Right atrium auricular region (tissue), 2 donors: ENCODE measurements around the gene CEP104. TPM values are rescaled to one million over a fixed set of nuclear protein-coding genes. Genes with fewer than 3 reads are reported as not detected.

Source experiments
- DNase-seq: peaks from one replicate; pipeline ENCODE4 v3.0.0-alpha.2; 2019; ENCODE audit warnings: low spot score
- H3K27ac ChIP-seq, 2 donors: fragments of 200-600 bp; sonication (generic); 1 replicate in 1 of 2; 2 replicates in 1 of 2; pipeline ENCODE4 v1.5.1; 2016 to 2019
- H3K27me3 ChIP-seq, 2 donors: fragments of 200-600 bp; sonication (generic); one replicate each; pipeline versions ENCODE4 v1.5.1 to v1.6.0; 2017 to 2019
- H3K36me3 ChIP-seq: fragments of 200-600 bp; sonication (generic); one replicate; pipeline ENCODE4 v1.5.1; 2016
- H3K4me1 ChIP-seq, 2 donors: fragments of 200-600 bp; sonication (generic); one replicate each; pipeline versions ENCODE4 v1.5.1 to v1.6.0; 2017 to 2019
- H3K4me3 ChIP-seq, 2 donors: fragments of 200-600 bp; sonication (generic); 1 replicate in 1 of 2; 2 replicates in 1 of 2; pipeline ENCODE4 v1.5.1; 2017 to 2019; ENCODE audit warnings: mild to moderate bottlenecking in 1 of 2, moderate library complexity in 1 of 2
- H3K9me3 ChIP-seq, 2 donors: fragments of 200-600 bp; sonication (generic); one replicate each; pipeline ENCODE4 v1.5.1; 2019
- CTCF ChIP-seq, 2 donors: fragments of 200-600 bp; sonication (generic); IDR thresholded peaks; one replicate each; pipeline ENCODE4 v1.5.1; 2019; ENCODE audit warnings: antibody characterized with exemption in 2 of 2
- total RNA-seq, 2 donors: library from RNA; depleted of rRNA; stranded (reverse); fragments of >200 nt; gene quantifications; one replicate each; pipeline ENCODE4 v1.1.0, GENCODE V29; 2016

Gene CEP104
- total RNA-seq, 2 donors from 2014 or later: 21.7 to 25.9 TPM

DNA sequence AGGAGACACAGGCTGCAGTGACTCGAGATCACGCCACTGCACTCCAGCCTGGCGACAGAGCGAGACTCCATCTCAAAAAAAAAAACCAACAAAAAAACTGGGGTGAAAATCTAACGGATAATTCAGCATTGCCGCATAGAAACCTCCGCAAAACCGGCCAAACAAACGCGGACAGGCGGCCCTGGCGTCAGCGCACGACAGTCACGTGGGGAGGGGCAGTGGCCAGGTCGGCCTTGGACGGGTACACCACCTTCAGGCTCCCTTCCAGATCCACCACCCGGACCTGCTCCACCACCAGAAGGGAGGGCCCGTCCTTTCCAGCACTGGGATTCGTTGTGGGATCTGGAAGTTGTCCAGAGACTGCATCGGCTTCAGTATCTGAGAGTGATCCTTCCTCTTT is 76.1 kb downstream of the CEP104 start:
- DNase-seq: no peak
- Histone ChIP-seq H3K36me3 (peaks cover 62% of the 10 kb centered on the region), H3K9me3 (no peaks in the 10 kb centered on the region), H3K4me3 (no peak overlapping the region), H3K27ac (no peak overlapping the region), H3K27me3 (no peaks in the 10 kb centered on the region), H3K4me1 (peaks cover 0 to 10% of the 10 kb centered on the region in 2 donors)
- TF ChIP-seq CTCF (IDR thresholded peaks at IDR 0.05): no peak

- no peak overlapping the region for H3K4me3 ChIP-seq
- no peak overlapping the region for H3K27ac ChIP-seq
- DNase-seq: no peak
- peaks cover 60% of the 10 kb centered on the region for H3K36me3 ChIP-seq
- no peak for TF ChIP-seq CTCF (IDR thresholded peaks at IDR 0.05)
- H3K27me3 ChIP-seq: no peaks in the 10 kb centered on the region
- H3K9me3 ChIP-seq: no peaks in the 10 kb centered on the region
- peaks cover 0 to 19% of the 10 kb centered on the region in 2 donors for H3K4me1 ChIP-seq
Measured at GRCh38 chr1:3779912-3780416, 77.0 kb downstream of the CEP104 start.

DNA sequence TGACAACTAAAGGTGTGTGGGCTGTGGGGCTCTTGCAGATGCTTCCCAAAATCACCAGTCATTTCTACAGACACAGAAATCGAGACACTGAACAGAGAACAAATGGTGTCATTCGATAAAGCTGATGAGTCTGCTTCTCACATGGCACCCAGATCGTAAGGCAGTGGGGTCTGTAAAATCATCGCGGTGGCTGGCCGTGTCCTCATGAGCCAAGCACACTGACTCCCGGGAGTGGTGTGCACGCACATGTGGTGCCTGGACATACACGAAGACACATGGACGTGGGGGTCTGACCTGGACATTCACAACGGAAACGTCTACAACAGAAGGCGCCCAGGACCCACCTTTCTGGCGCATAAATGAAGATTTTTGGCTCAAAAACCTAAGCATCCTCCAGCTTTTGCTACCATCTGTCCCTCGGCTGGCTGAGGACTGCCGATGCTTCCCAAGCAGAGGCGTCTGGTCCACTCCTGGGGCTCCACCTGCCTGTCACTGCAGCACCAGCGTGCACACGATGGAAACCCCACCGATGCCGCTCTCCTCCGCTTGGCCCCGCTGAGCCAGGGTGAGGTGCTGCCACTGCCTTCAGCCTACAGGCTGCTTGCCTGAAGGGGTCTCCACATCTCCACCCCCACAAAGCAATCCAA is 77.6 kb downstream of the CEP104 start:
- peaks cover 54% of the 10 kb centered on the region for H3K36me3 ChIP-seq
- no peaks in the 10 kb centered on the region for H3K27me3 ChIP-seq
- H3K27ac ChIP-seq: no peak overlapping the region
- H3K4me1 ChIP-seq: peaks cover 0 to 25% of the 10 kb centered on the region in 2 donors
- H3K4me3 ChIP-seq: no peak overlapping the region
- DNase-seq: no peak
- no peak for TF ChIP-seq CTCF (IDR thresholded peaks at IDR 0.05)
- H3K9me3 ChIP-seq: no peaks in the 10 kb centered on the region

GRCh38 chr1:3778590-3779264 is 78.3 kb downstream of the CEP104 start:
- peak overlapping the region in 1 of 2 donors; percentile 15 for H3K27ac ChIP-seq
- no peak for TF ChIP-seq CTCF (IDR thresholded peaks at IDR 0.05)
- H3K4me3 ChIP-seq: no peak overlapping the region
- no peak for DNase-seq
- peaks cover 48% of the 10 kb centered on the region for H3K36me3 ChIP-seq
- H3K4me1 ChIP-seq: peaks cover 0 to 31% of the 10 kb centered on the region in 2 donors
- no peaks in the 10 kb centered on the region for H3K27me3 ChIP-seq
- no peaks in the 10 kb centered on the region for H3K9me3 ChIP-seq

- peaks cover 40% of the 10 kb centered on the region for H3K36me3 ChIP-seq
- DNase-seq: no peak
Measured at GRCh38 chr1:3777647-3778589, 79.1 kb downstream of the CEP104 start.

More at GRCh38 chr1:3777647-3778589, 79.1 kb downstream of the CEP104 start:
- peaks cover 0 to 39% of the 10 kb centered on the region in 2 donors for H3K4me1 ChIP-seq
- TF ChIP-seq CTCF (IDR thresholded peaks at IDR 0.05): no peak
- no peak overlapping the region for H3K4me3 ChIP-seq
- no peaks in the 10 kb centered on the region for H3K9me3 ChIP-seq
- no peaks in the 10 kb centered on the region for H3K27me3 ChIP-seq
- H3K27ac ChIP-seq: peak overlapping the region in 1 of 2 donors; percentile 15
